Fibroblast of upper back skin (primary cell): ENCODE results near the gene SLC2A13.
"Not testable (repeated sequence)": the region's sequence is repeated elsewhere in the genome, so short reads cannot be mapped to it uniquely, and the experiment has no call there.

Experiments
- DNase-seq: peaks from one replicate; pipeline ENCODE4 v3.0.0-alpha.2; 2013

SLC2A13 gene

GRCh38 chr12:39852346-39852745, 253.5 kb downstream of the SLC2A13 start:
- DNase-seq: no peak

GRCh38 chr12:39848218-39848617, 257.7 kb downstream of the SLC2A13 start:
- DNase-seq: not testable (repeated sequence)

- peak; percentile 54 for DNase-seq
Measured at GRCh38 chr12:39846971-39847650, 258.8 kb downstream of the SLC2A13 start.

GRCh38 chr12:39846304-39846703, 259.6 kb downstream of the SLC2A13 start:
- no peak for DNase-seq

GRCh38 chr12:39840422-39840821, 265.5 kb downstream of the SLC2A13 start:
- DNase-seq: no peak

- no peak for DNase-seq
Measured at GRCh38 chr12:39839072-39839471, 266.8 kb downstream of the SLC2A13 start.

GRCh38 chr12:39835517-39836489, 270.1 kb downstream of the SLC2A13 start:
- no peak for DNase-seq

- DNase-seq: no peak
Measured at GRCh38 chr12:39831587-39832315, 274.1 kb downstream of the SLC2A13 start.

GRCh38 chr12:39830852-39831520, 274.9 kb downstream of the SLC2A13 start:
- DNase-seq: peak; percentile 20

- DNase-seq: no peak
Measured at GRCh38 chr12:39830171-39830570, 275.7 kb downstream of the SLC2A13 start.

GRCh38 chr12:39824505-39825212, 281.2 kb downstream of the SLC2A13 start:
- DNase-seq: no peak

- DNase-seq: peak; percentile 5
Measured at GRCh38 chr12:39816671-39817185, 289.2 kb downstream of the SLC2A13 start.

- no peak for DNase-seq
Measured at GRCh38 chr12:39815746-39816145, 290.1 kb downstream of the SLC2A13 start.

- no peak for DNase-seq
Measured at GRCh38 chr12:39814626-39815025, 291.3 kb downstream of the SLC2A13 start.

- DNase-seq: peak; percentile 57
Measured at GRCh38 chr12:39813776-39814175, 292.1 kb downstream of the SLC2A13 start.

- not testable (repeated sequence) for DNase-seq
Measured at GRCh38 chr12:39812456-39812855, 293.4 kb downstream of the SLC2A13 start.

GRCh38 chr12:39807043-39807442, 298.8 kb downstream of the SLC2A13 start:
- DNase-seq: no peak

- no peak for DNase-seq
Measured at GRCh38 chr12:39805651-39806050, 300.2 kb downstream of the SLC2A13 start.

GRCh38 chr12:39804898-39805297, 301.0 kb downstream of the SLC2A13 start:
- DNase-seq: no peak

GRCh38 chr12:39804479-39804878, 301.4 kb downstream of the SLC2A13 start:
- DNase-seq: no peak

- no peak for DNase-seq
Measured at GRCh38 chr12:39803151-39803550, 302.7 kb downstream of the SLC2A13 start.

- DNase-seq: no peak
Measured at GRCh38 chr12:39798977-39799376, 306.9 kb downstream of the SLC2A13 start.
